Right lobe of liver (tissue), 6 donors: Measurements from ENCODE around the gene PTPRK. TPM values are rescaled to one million over a fixed set of nuclear protein-coding genes. Genes with fewer than 3 reads are reported as not detected.

ENCODE experiments used
- ATAC-seq, 4 donors: fragments of 200-7000 bp; cut with Tn5 transposase; one replicate each; pipeline ENCODE4 v1.9.1; 2020; ENCODE audit warnings: mild to moderate bottlenecking in 4 of 4, moderate library complexity in 4 of 4
- DNase-seq, 3 donors: peaks; one replicate each; pipeline ENCODE4 v3.0.0-alpha.2; 2020
- H3K27ac ChIP-seq, 3 donors: fragments of 200-600 bp; one replicate each; pipeline ENCODE4 v1.8.0; 2022
- H3K27me3 ChIP-seq, 2 donors: fragments of 200-600 bp; one replicate each; pipeline ENCODE4 v1.8.0; 2022
- H3K36me3 ChIP-seq, 4 donors: fragments of 200-600 bp; sonication (generic) in 1 of 4; one replicate each; pipeline versions ENCODE4 v1.5.1 to v1.8.0; 2017 to 2022; ENCODE audit warnings: control low read depth in 1 of 4
- H3K4me1 ChIP-seq, 4 donors: fragments of 200-600 bp; sonication (generic) in 1 of 4; one replicate each; pipeline versions ENCODE4 v1.5.1 to v1.8.0; 2017 to 2022; ENCODE audit warnings: control low read depth in 1 of 4
- H3K4me3 ChIP-seq, 3 donors: fragments of 200-600 bp; one replicate each; pipeline ENCODE4 v1.8.0; 2022
- H3K9me3 ChIP-seq, 4 donors: fragments of 200-600 bp; sonication (generic) in 1 of 4; one replicate each; pipeline versions ENCODE4 v1.5.1 to v1.8.0; 2017 to 2022; ENCODE audit warnings: control low read depth in 1 of 4
- POLR2A ChIP-seq: fragments of 450-650 bp; IDR thresholded peaks from one replicate; pipeline ENCODE4 v1.6.1; 2017; ENCODE audit warnings: antibody characterized with exemption, mild to moderate bottlenecking
- WGBS: methylation state at CpG from one replicate; pipeline ENCODE4 v1.1.6; 2018; ENCODE audit warnings: low coverage, low lambda C conversion rate; ENCODE audit not compliant: insufficient coverage; ENCODE audit errors: missing lambda C conversion rate; 5-methylcytosine and 5-hydroxymethylcytosine counted together
- intact Hi-C, 2 donors: fragments of 100-400 bp; cut with DNase I; formaldehyde crosslinking; loops; one replicate each; pipeline versions ENCODE4 v1.11.2 to v1.14.1; 2022
- total RNA-seq, 6 experiments: library from RNA; depleted of rRNA in 2 of 6; stranded (reverse); fragments of >200 nt in 2 of 6; fragmentation: NEBNext Ultra II Directional in 3 of 6; extraction: Animal tissue kit (Norgen Biotek cat#: 25700) in 3 of 6; gene quantifications; one replicate each; pipeline versions ENCODE4 v1.1.0 to v1.2.4, GENCODE V29; 2016 to 2023
- TF ChIP-seq, protein P1 (sequence below), 4 donors: fragments of 200-600 bp in 3 of 4; fragments of 450-650 bp in 1 of 4; IDR thresholded peaks; one replicate each; pipeline versions ENCODE4 v1.5.1 to v1.8.0; 2016 to 2022; ENCODE audit warnings: antibody characterized with exemption in 4 of 4, mild to moderate bottlenecking in 2 of 4
- donor health status: DM: no; HTN: yes; CAD: no.
- donor health status: DM: no; HTN: no; CAD: no.
- donor health status: DM: no; HTN: no; CAD: no.
- donor health status: DM: no; HTN: yes; CAD: no.
- donor health status: DM: no; HTN: yes; CAD: no.

Gene PTPRK
- total RNA-seq, 6 experiments from 2014 or later: 27.7 to 54.5 (median 35.7) TPM

GRCh38 chr6:128363020-128363813 lies 157.2 kb downstream of the PTPRK start:
- ATAC-seq (no peak), DNase-seq (no peak)
- H3K4me3 ChIP-seq: no peak overlapping the region
- H3K4me1 ChIP-seq: peaks cover 0 to 38% (median 9%) of the 10 kb centered on the region in 4 donors
- H3K9me3 ChIP-seq: no peaks in the 10 kb centered on the region
- no peak overlapping the region for H3K27ac ChIP-seq
- no peaks in the 10 kb centered on the region for H3K27me3 ChIP-seq
- no peak for TF ChIP-seq POLR2A
- TF ChIP-seq, protein P1, sequence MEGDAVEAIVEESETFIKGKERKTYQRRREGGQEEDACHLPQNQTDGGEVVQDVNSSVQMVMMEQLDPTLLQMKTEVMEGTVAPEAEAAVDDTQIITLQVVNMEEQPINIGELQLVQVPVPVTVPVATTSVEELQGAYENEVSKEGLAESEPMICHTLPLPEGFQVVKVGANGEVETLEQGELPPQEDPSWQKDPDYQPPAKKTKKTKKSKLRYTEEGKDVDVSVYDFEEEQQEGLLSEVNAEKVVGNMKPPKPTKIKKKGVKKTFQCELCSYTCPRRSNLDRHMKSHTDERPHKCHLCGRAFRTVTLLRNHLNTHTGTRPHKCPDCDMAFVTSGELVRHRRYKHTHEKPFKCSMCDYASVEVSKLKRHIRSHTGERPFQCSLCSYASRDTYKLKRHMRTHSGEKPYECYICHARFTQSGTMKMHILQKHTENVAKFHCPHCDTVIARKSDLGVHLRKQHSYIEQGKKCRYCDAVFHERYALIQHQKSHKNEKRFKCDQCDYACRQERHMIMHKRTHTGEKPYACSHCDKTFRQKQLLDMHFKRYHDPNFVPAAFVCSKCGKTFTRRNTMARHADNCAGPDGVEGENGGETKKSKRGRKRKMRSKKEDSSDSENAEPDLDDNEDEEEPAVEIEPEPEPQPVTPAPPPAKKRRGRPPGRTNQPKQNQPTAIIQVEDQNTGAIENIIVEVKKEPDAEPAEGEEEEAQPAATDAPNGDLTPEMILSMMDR (IDR thresholded peaks at IDR 0.05): no peak
- 100% methylated on average over 1 of the region's 1 CpG for WGBS
- H3K36me3 ChIP-seq: no peaks in the 10 kb centered on the region
- intact Hi-C loops: no loop called here

DNA sequence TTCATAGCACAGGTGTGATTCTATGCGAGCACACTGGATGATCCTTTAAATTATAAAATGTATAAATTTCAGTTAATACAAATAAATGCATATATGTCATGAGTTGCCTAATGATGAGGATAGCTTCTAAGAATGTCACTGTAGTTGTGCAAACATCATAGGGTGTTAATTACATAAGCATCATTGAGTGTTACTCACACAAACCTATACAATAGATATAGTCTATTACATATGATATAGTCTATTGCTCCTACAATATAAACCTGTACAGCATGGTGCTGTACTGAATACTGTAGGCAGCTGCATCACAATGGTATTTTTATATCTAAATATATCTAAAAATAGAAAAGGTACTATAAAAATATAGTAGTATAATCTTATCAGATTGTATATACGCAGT lies 159.0 kb downstream of the PTPRK start:
- Histone ChIP-seq H3K4me3 (no peak overlapping the region), H3K27ac (no peak overlapping the region), H3K27me3 (no peaks in the 10 kb centered on the region), H3K4me1 (peaks cover 0 to 32% (median 9%) of the 10 kb centered on the region in 4 donors), H3K36me3 (no peaks in the 10 kb centered on the region), H3K9me3 (no peaks in the 10 kb centered on the region)
- ATAC-seq (no peak), DNase-seq (no peak)
- intact Hi-C loops: no loop called here
- TF ChIP-seq, protein P1 (IDR thresholded peaks at IDR 0.05): no peak
- no peak for TF ChIP-seq POLR2A
- 100% methylated on average over 2 of the region's 2 CpGs for WGBS

DNA sequence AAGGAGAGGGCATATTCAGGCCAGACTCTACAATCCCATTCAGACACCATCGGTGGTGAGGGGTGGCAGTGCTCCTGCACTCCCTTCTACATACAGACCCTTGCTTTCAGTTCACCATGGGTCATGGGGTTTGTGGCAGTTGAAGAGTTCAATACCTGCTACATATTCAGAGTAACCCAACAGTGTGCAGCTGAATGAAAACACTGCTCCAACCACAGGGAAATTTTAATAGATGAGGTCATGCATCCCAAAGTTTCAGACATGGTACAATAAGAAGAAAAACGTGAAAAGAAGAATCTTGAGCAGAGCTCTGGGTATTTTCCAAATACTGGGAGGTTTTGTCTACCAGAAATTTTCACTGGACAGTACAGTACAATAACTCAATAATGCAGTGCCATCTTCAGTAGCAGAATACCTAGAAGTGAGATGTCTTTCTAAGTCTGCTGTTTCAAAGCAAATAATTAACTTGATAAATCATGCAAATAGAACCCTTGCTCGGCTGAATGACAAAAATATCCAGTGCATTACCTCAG lies 162.1 kb downstream of the PTPRK start:
- ATAC-seq (peak; percentile 63 to 89 (median 74)), DNase-seq (no peak)
- Histone ChIP-seq H3K9me3 (no peaks in the 10 kb centered on the region), H3K36me3 (no peaks in the 10 kb centered on the region), H3K4me3 (no peak overlapping the region), H3K27me3 (no peaks in the 10 kb centered on the region), H3K27ac (peak overlapping the region in 1 of 3 donors; percentile 13), H3K4me1 (peaks cover 0 to 17% (median 4%) of the 10 kb centered on the region in 4 donors)
- 28% methylated on average over 3 of the region's 3 CpGs for WGBS
- intact Hi-C loops: no loop called here
- TF ChIP-seq, protein P1 (IDR thresholded peaks at IDR 0.05): no peak
- TF ChIP-seq POLR2A: no peak

- 56% methylated on average over 3 of the region's 3 CpGs for WGBS
- Histone ChIP-seq H3K27me3 (no peaks in the 10 kb centered on the region), H3K4me3 (no peak overlapping the region), H3K9me3 (no peaks in the 10 kb centered on the region), H3K36me3 (no peaks in the 10 kb centered on the region), H3K4me1 (peaks cover 0 to 17% (median 4%) of the 10 kb centered on the region in 4 donors), H3K27ac (no peak overlapping the region)
- ATAC-seq: peak in 1 of 4 donors; percentile 29
- no peak for DNase-seq
- TF ChIP-seq, protein P1 (IDR thresholded peaks at IDR 0.05): no peak
- TF ChIP-seq POLR2A: no peak
- intact Hi-C loops: no loop called here
These were observed 162.8 kb downstream of the PTPRK start for GRCh38 chr6:128357392-128358130.
